Transverse colon (tissue), 4 donors: Measurements from ENCODE around the gene TBC1D8.

Experiments
- CTCF ChIP-seq, 5 experiments: fragments of 200-600 bp in 3 of 5; fragments of 450-650 bp in 2 of 5; sonication (generic) in 3 of 5; IDR thresholded peaks; 1 replicate in 2 of 5; 2 replicates in 3 of 5; pipeline ENCODE4 v1.5.1; 2016 to 2017; ENCODE audit warnings: antibody characterized with exemption in 5 of 5, inconsistent platforms in 3 of 5, mild to moderate bottlenecking in 2 of 5, moderate library complexity in 1 of 5
- EP300 ChIP-seq: sonication (generic); formaldehyde crosslinking; IDR thresholded peaks from one replicate; pipeline ENCODE4 v1.6.1; 2017; ENCODE audit warnings: antibody characterized with exemption, low read depth
- POLR2A ChIP-seq: fragments of 450-650 bp; IDR thresholded peaks from one replicate; pipeline ENCODE4 v1.6.1; 2016; ENCODE audit warnings: antibody characterized with exemption, mild to moderate bottlenecking, moderate library complexity
- POLR2AphosphoS5 ChIP-seq, 3 donors: sonication (generic); formaldehyde crosslinking; IDR thresholded peaks; one replicate each; pipeline ENCODE4 v1.6.1; 2016; ENCODE audit warnings: antibody characterized with exemption in 3 of 3

- no peak for TF ChIP-seq EP300
- TF ChIP-seq CTCF (IDR thresholded peaks at IDR 0.05), result no peak
- TF ChIP-seq POLR2A, result no peak
- no peak for TF ChIP-seq POLR2AphosphoS5 (IDR thresholded peaks at IDR 0.05)
These were observed 6.1 kb upstream of the TBC1D8 start for GRCh38 chr2:101157272-101157671.
